ENCODE data around the gene SPATA12. TPM values are rescaled to one million over a fixed set of nuclear protein-coding genes. Genes with fewer than 3 reads are reported as not detected.

SPATA12 gene
- total RNA-seq, 1 experiment from 2014 or later: 1.0 TPM

- no peak for DNase-seq (ENCODE audit: low read depth)
- in situ Hi-C loops (cut with HindIII; ENCODE audit: low pct_unique_long_range_greater_than_20kb, low sequenced_read_pairs): loop anchor here (25.0 kb wide), 1 partner anchor 107 kb away; no protein-coding TSS in a partner anchor
These were observed 34.1 kb downstream of the SPATA12 start for GRCh38 chr3:57094575-57094974.

- no peak for DNase-seq (ENCODE audit: low read depth)
- in situ Hi-C loops (cut with HindIII; ENCODE audit: low pct_unique_long_range_greater_than_20kb, low sequenced_read_pairs): loop anchor here (25.0 kb wide), 1 partner anchor 108 kb away; no protein-coding TSS in a partner anchor
These were observed 34.9 kb downstream of the SPATA12 start for GRCh38 chr3:57095363-57095762.

GRCh38 chr3:57097536-57097935 lies 37.1 kb downstream of the SPATA12 start:
- DNase-seq (ENCODE audit: low read depth): no peak
- in situ Hi-C loops (cut with HindIII; ENCODE audit: low pct_unique_long_range_greater_than_20kb, low sequenced_read_pairs): loop anchor here (25.0 kb wide), 1 partner anchor 110 kb away; no protein-coding TSS in a partner anchor

GRCh38 chr3:57098418-57099310 lies 38.2 kb downstream of the SPATA12 start:
- no peak for DNase-seq (ENCODE audit: low read depth)
- in situ Hi-C loops (cut with HindIII; ENCODE audit: low pct_unique_long_range_greater_than_20kb, low sequenced_read_pairs): loop anchor here (25.0 kb wide), 1 partner anchor 111 kb away; no protein-coding TSS in a partner anchor

- in situ Hi-C loops (cut with HindIII; ENCODE audit: low pct_unique_long_range_greater_than_20kb, low sequenced_read_pairs): no loop called here
- DNase-seq (ENCODE audit: low read depth): peak; percentile 57
These were observed 39.7 kb downstream of the SPATA12 start for GRCh38 chr3:57100046-57100695.

GRCh38 chr3:57105585-57105984 lies 45.1 kb downstream of the SPATA12 start:
- DNase-seq (ENCODE audit: low read depth): no peak
- in situ Hi-C loops (cut with HindIII; ENCODE audit: low pct_unique_long_range_greater_than_20kb, low sequenced_read_pairs): no loop called here

- DNase-seq (ENCODE audit: low read depth): no peak
- in situ Hi-C loops (cut with HindIII; ENCODE audit: low pct_unique_long_range_greater_than_20kb, low sequenced_read_pairs): no loop called here
These were observed 48.2 kb downstream of the SPATA12 start for GRCh38 chr3:57108684-57109083.

GRCh38 chr3:57109437-57110199 lies 49.2 kb downstream of the SPATA12 start:
- in situ Hi-C loops (cut with HindIII; ENCODE audit: low pct_unique_long_range_greater_than_20kb, low sequenced_read_pairs): no loop called here
- no peak for DNase-seq (ENCODE audit: low read depth)

- DNase-seq (ENCODE audit: low read depth): no peak
- in situ Hi-C loops (cut with HindIII; ENCODE audit: low pct_unique_long_range_greater_than_20kb, low sequenced_read_pairs): no loop called here
These were observed 49.8 kb downstream of the SPATA12 start for GRCh38 chr3:57110214-57110613.

GRCh38 chr3:57110798-57111197 lies 50.3 kb downstream of the SPATA12 start:
- in situ Hi-C loops (cut with HindIII; ENCODE audit: low pct_unique_long_range_greater_than_20kb, low sequenced_read_pairs): no loop called here

DNA sequence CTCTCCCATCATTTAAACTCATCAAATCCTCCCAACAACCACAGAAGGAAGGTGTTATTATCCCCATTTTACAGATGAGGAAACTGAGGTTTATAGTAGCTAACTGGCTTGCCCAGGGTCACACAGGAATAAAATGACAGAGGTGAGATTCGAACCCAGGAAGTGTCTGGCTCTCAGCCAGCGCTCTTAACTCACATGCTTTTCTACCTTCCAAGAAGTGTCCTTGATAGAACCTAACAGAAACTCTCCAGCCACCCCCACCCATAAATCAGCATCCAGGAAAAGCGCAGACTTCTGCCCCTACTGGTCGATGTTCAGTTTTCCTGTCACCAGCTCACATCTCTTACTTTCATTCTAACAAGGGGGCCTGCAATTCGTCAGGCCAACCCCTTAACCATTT lies 51.7 kb downstream of the SPATA12 start:
- no peak for DNase-seq (ENCODE audit: low read depth)
- in situ Hi-C loops (cut with HindIII; ENCODE audit: low pct_unique_long_range_greater_than_20kb, low sequenced_read_pairs): no loop called here

More at GRCh38 chr3:57110798-57111197, 50.3 kb downstream of the SPATA12 start:
- no peak for DNase-seq (ENCODE audit: low read depth)

GRCh38 chr3:57116501-57116900 lies 56.0 kb downstream of the SPATA12 start:
- in situ Hi-C loops (cut with HindIII; ENCODE audit: low pct_unique_long_range_greater_than_20kb, low sequenced_read_pairs): no loop called here
- DNase-seq (ENCODE audit: low read depth): no peak

DNA sequence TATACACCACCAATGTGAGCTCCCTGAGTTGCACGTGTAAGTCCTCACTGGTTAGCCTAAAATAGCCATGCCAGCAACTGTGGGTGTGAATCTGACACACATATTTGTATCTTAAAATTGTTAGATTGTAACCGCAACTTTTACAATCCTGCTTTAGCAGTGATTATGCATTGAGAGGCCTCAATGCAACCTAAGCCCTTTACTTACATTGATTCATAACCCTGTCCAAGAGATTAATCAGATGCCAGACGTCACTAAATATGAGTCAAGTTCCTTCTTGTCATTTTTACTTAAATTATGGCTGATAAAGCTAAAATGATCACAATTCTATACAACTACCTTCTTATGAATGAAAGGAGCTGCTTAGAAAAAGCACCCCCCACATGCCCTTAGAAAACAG lies 57.8 kb downstream of the SPATA12 start:
- in situ Hi-C loops (cut with HindIII; ENCODE audit: low pct_unique_long_range_greater_than_20kb, low sequenced_read_pairs): no loop called here
- no peak for DNase-seq (ENCODE audit: low read depth)

DNA sequence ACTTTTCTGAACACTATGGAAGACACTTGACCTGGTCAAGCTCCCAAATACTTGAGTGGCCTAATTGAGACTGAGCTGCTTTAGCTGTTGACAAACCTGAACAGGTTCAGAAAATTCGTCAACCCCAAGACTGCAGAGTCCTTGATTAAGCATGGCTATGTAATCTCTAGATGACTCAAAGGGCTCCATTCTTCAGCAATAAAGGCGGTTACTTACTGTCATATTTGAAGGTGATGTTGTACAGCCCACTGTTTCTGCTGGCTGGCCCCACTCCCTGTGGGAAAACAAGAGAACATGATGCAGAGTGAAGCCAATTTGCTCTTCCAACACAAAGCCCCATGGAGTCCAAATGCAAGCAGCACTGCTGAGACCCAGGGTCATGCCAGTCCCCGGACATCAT lies 59.6 kb downstream of the SPATA12 start:
- in situ Hi-C loops (cut with HindIII; ENCODE audit: low pct_unique_long_range_greater_than_20kb, low sequenced_read_pairs): no loop called here
- DNase-seq (ENCODE audit: low read depth): no peak

- no peak for DNase-seq (ENCODE audit: low read depth)
- in situ Hi-C loops (cut with HindIII; ENCODE audit: low pct_unique_long_range_greater_than_20kb, low sequenced_read_pairs): no loop called here
These were observed 60.1 kb downstream of the SPATA12 start for GRCh38 chr3:57120451-57121174.

Measured in Caki2 (cell line).